AG04449 (cell line): Measurements from ENCODE around the gene RSAD1.
A peak's percentile ranks its signal among the peaks of the same experiment; 100 is the strongest.

Experiments used
- CTCF ChIA-PET: fragments of 350-600 bp; formaldehyde crosslinking; extraction: SDS; loops from one replicate; lab custom pipeline; 2021; ENCODE audit warnings: antibody characterized with exemption; lab: Yijun Ruan, JAX
- POLR2A ChIA-PET: fragments of 400-600, 350-600 bp; formaldehyde crosslinking; extraction: SDS; loops from one replicate; lab custom pipeline; 2020; ENCODE audit warnings: antibody characterized with exemption, inconsistent platforms; lab: Yijun Ruan, JAX
- DNase-seq: peaks from one replicate; pipeline ENCODE4 v3.0.0-alpha.2; 2010; ENCODE audit warnings: low read depth, low spot score
- H3K4me3 ChIP-seq: 2 replicates; pipeline ENCODE4 v1.5.1; 2011; ENCODE audit warnings: low read depth, mild to moderate bottlenecking, control low read depth, low read length
- CTCF ChIP-seq: IDR thresholded peaks from one replicate; pipeline ENCODE4 v1.5.1; 2011; ENCODE audit warnings: mild to moderate bottlenecking, moderate library complexity, low read length, control low read depth, inconsistent platforms; ENCODE audit not compliant: insufficient read depth; ENCODE audit errors: missing control alignments

RSAD1 gene

GRCh38 chr17:50499270-50499669, 20.6 kb downstream of the RSAD1 start:
- no peak for DNase-seq
- TF ChIP-seq CTCF, result no peak
- ChIA-PET CTCF (interaction anchor here (6.1 to 7.8 kb wide), 2 partner anchors 14 to 20 kb away, joined by 33 to 78 read pairs; partner anchors contain the start of gene RSAD1), POLR2A (no interaction called here)
- no peak overlapping the region for H3K4me3 ChIP-seq

- ChIA-PET POLR2A (no interaction called here), CTCF (interaction anchor here (6.1 to 7.8 kb wide), 2 partner anchors 15 to 21 kb away, joined by 33 to 78 read pairs; partner anchors contain the start of gene RSAD1)
- TF ChIP-seq CTCF, result no peak
- no peak overlapping the region for H3K4me3 ChIP-seq
- DNase-seq, result no peak
These were observed 21.1 kb downstream of the RSAD1 start for GRCh38 chr17:50499721-50500120.

GRCh38 chr17:50501054-50501453, 22.4 kb downstream of the RSAD1 start:
- peak; percentile 10 for TF ChIP-seq CTCF
- ChIA-PET POLR2A (no interaction called here), CTCF (interaction anchor here (1.1 to 7.8 kb wide), 11 partner anchors 7 to 204 kb away, joined by 3 to 78 read pairs (median 9); partner anchors contain the start of gene RSAD1)
- no peak for DNase-seq
- H3K4me3 ChIP-seq, result no peak overlapping the region

- no peak overlapping the region for H3K4me3 ChIP-seq
- CTCF ChIA-PET, result interaction anchor here (1.1 to 7.8 kb wide), 8 partner anchors 9 to 203 kb away, joined by 3 to 78 read pairs (median 17); partner anchors contain the start of gene RSAD1
- no peak for DNase-seq
- TF ChIP-seq CTCF, result no peak
- POLR2A ChIA-PET, result no interaction called here
These were observed 23.8 kb downstream of the RSAD1 start for GRCh38 chr17:50502301-50502990.

- TF ChIP-seq CTCF, result no peak
- DNase-seq, result no peak
- ChIA-PET POLR2A (no interaction called here), CTCF (interaction anchor here (0.7 to 5.7 kb wide), 9 partner anchors 10 to 189 kb away, joined by 3 to 31 read pairs (median 3); no protein-coding TSS in a partner anchor)
- no peak overlapping the region for H3K4me3 ChIP-seq
These were observed 27.0 kb downstream of the RSAD1 start for GRCh38 chr17:50505591-50506130.

GRCh38 chr17:50506298-50506697, 27.6 kb downstream of the RSAD1 start:
- no peak for DNase-seq
- ChIA-PET POLR2A (no interaction called here), CTCF (interaction anchor here (0.7 to 2.3 kb wide), 5 partner anchors 10 to 36 kb away, joined by 3 to 5 read pairs (median 3); no protein-coding TSS in a partner anchor)
- TF ChIP-seq CTCF, result no peak
- H3K4me3 ChIP-seq, result no peak overlapping the region
